OCI-LY7 (cell line): ENCODE data around the gene ARHGAP4.

Source experiments
- EZH2phosphoT487 ChIP-seq: fragments of 200-600 bp; sonication (generic); IDR thresholded peaks from 2 replicates; pipeline ENCODE4 v1.6.1; 2018; ENCODE audit warnings: low read depth, borderline replicate concordance, mild to moderate bottlenecking, mixed run types, antibody characterized with exemption, low read length, moderate library complexity, mixed read lengths
- TF ChIP-seq, protein P1 (sequence below): fragments of 200-600 bp; sonication (generic); conservative IDR thresholded peaks from 2 replicates; pipeline ENCODE4 v1.5.1; 2014; ENCODE audit warnings: mild to moderate bottlenecking, antibody characterized with exemption, low read length, moderate library complexity, mixed read lengths

DNA sequence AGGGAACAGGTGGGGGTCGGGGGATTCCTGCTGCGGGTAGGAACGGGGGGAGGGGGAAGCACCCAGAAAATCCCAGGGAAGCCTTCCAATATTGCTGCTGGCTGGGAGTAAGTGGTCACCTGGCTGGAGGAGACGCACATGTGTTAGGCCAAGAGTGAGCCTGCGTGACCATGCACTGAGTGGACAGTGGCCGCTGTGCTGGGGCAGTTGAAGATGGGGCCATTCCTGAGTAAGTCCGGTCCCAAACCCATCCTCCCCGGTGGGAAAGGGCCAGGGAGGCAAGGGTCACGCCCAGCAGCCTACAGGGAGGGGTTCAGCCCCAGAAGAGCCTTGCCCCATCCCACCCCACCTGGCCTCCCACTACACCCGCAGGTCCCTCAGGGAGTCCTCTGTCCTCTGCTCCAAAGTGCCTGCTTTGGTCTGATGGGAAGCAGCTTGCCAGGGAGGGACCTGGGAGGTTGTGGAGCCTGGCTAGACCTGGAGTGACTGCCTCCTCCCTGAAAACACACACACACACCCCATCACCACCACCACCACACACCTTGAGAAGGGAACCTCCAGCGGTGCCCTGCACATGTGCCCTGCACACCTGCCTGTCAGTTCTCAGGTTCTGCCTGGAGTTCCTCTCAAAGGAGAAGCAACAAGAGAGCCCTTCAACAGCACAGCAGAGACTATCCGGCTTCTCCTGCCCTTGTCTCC is 46.2 kb downstream of the ARHGAP4 start:
- TF ChIP-seq, protein P1, sequence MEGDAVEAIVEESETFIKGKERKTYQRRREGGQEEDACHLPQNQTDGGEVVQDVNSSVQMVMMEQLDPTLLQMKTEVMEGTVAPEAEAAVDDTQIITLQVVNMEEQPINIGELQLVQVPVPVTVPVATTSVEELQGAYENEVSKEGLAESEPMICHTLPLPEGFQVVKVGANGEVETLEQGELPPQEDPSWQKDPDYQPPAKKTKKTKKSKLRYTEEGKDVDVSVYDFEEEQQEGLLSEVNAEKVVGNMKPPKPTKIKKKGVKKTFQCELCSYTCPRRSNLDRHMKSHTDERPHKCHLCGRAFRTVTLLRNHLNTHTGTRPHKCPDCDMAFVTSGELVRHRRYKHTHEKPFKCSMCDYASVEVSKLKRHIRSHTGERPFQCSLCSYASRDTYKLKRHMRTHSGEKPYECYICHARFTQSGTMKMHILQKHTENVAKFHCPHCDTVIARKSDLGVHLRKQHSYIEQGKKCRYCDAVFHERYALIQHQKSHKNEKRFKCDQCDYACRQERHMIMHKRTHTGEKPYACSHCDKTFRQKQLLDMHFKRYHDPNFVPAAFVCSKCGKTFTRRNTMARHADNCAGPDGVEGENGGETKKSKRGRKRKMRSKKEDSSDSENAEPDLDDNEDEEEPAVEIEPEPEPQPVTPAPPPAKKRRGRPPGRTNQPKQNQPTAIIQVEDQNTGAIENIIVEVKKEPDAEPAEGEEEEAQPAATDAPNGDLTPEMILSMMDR, result no peak
- no peak for TF ChIP-seq EZH2phosphoT487
